ENCODE data around the gene MPP2. TPM values are rescaled to one million over a fixed set of nuclear protein-coding genes. Genes with fewer than 3 reads are reported as not detected.

Gene MPP2
- total and polyA plus RNA-seq, 2 of the 13 experiments (the other 11 are each of a cell fraction or from before 2014, with no cell fraction given): 0.20 to 1.7 TPM

DNA sequence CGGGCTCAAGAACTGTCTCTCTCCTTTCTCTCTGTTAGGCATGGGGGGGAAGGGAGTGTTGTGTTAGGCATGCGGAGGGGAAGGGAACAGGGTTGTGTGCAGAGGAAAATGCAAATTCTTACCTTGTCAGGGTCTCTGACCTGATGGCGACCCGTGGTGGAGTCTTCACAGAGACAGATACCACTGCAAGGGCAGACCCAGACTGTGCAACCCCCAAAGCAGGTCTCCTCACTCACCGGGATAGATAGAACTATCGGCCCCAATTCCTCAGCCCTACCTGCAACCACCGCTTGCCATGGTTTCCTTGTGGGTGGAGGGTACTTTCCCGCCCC lies 9.6 kb upstream of the MPP2 start (continued):
- TF ChIP-seq AFF4 (CRISPR knock-in tag; IDR thresholded peaks at IDR 0.05) (no peak), HMGA1 (CRISPR knock-in tag; conservative IDR thresholded peaks at IDR 0.05) (no peak), ARHGAP35 (CRISPR knock-in tag; IDR thresholded peaks at IDR 0.05; ENCODE audit: borderline replicate concordance) (no peak), ZNF562 (CRISPR knock-in tag; IDR thresholded peaks at IDR 0.05; ENCODE audit: borderline replicate concordance) (no peak), ZNF180 (CRISPR knock-in tag; IDR thresholded peaks at IDR 0.05; ENCODE audit: borderline replicate concordance, low read depth) (no peak)
- TF ChIP-seq, protein P1, sequence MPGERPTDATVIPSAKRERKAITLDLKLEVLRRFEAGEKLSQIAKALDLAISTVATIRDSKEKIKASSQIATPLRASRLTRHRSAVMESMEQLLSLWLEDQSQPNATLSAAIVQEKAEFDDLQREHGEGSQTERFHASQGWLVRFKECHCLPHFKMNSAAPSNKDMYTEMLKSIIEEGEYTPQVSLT (CRISPR knock-in tag; IDR thresholded peaks at IDR 0.05; ENCODE audit: borderline replicate concordance, low read depth): no peak

DNA sequence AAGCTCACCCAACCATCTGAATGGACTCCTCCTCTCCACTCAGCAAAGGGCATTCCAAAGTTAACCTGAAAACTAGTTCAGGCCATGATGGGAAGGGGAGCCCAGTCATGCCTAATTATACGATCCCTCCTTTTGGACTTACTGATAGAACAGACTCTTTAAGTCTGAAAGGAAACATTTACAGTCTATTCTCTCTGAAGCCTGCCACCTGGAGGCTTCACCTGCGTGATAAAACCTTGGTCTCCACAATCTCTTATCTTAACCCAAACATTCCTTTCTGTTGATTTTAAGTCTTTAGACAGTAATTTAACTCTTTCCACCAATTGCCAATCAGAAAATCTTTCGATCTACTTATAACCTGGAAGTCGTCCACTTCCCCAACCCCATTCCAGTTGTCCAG lies 9.0 kb upstream of the MPP2 start:
- Histone ChIP-seq H3K4me1 (ENCODE audit: insufficient read depth, low read length) (no peaks in the 10 kb centered on the region), H3K9me3 (ENCODE audit: low read length) (no peaks in the 10 kb centered on the region), H3K27me3 (ENCODE audit: control insufficient read depth in 1 of 2, insufficient read depth in 2 of 2, low read length in 2 of 2) (peaks cover 7 to 63% of the 10 kb centered on the region in 2 experiments; a peak in 4 of 5 replicates), H4K20me1 (ENCODE audit: insufficient read depth, low read length) (no peaks in the 10 kb centered on the region), H3K79me2 (ENCODE audit: insufficient read depth, low read length) (no peaks in the 10 kb centered on the region), H3K4me2 (ENCODE audit: low read depth, low read length) (no peak overlapping the region), H3K4me3 (replicated peaks in 1 of 3; ENCODE audit: insufficient read depth in 1 of 3, low read depth in 2 of 3, low read length in 3 of 3) (no peak overlapping the region), H3K27ac (ENCODE audit: extremely low read length, insufficient read depth, low read length) (no peak overlapping the region), H2AFZ (ENCODE audit: low read length) (no peak overlapping the region), H3K9ac (ENCODE audit: insufficient read depth, low read depth, low read length) (no peak overlapping the region), H3K36me3 (replicated peaks in 1 of 2; ENCODE audit: control insufficient read depth in 1 of 2, insufficient read depth in 2 of 2, low read length in 2 of 2) (no peaks in the 10 kb centered on the region)
- ChIA-PET CTCF (ENCODE audit: low intra/inter-chr PET ratio, low total read pairs) (no interaction called here), POLR2A (no interaction called here)
- WGBS (ENCODE audit: low lambda C conversion rate): 1% methylated on average over 4 of the region's 4 CpGs
- intact Hi-C loops (cut with micrococcal nuclease; ENCODE audit: unreplicated experiment): no loop called here
- no TSS peak for BruUV-seq (replicated peaks)
- in situ Hi-C loops (cut with HindIII; ENCODE audit: extremely low pct_ligation_motif_present, low pct_unique_long_range_greater_than_20kb): no loop called here
- no peak for ATAC-seq
- no peak for DNase-seq (ENCODE audit: low spot score)
- FAIRE-seq: no peak
- TF ChIP-seq, protein P2, sequence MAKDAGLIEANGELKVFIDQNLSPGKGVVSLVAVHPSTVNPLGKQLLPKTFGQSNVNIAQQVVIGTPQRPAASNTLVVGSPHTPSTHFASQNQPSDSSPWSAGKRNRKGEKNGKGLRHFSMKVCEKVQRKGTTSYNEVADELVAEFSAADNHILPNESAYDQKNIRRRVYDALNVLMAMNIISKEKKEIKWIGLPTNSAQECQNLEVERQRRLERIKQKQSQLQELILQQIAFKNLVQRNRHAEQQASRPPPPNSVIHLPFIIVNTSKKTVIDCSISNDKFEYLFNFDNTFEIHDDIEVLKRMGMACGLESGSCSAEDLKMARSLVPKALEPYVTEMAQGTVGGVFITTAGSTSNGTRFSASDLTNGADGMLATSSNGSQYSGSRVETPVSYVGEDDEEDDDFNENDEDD (CRISPR knock-in tag; IDR thresholded peaks at IDR 0.05; ENCODE audit: borderline replicate concordance): no peak
- TF ChIP-seq ZNF720 (CRISPR knock-in tag; IDR thresholded peaks at IDR 0.05): no peak
- TF ChIP-seq NFE2L1 (CRISPR knock-in tag; IDR thresholded peaks at IDR 0.05; ENCODE audit: borderline replicate concordance): no peak
- TF ChIP-seq ZNF850 (CRISPR knock-in tag; conservative IDR thresholded peaks at IDR 0.05): no peak
- no peak for TF ChIP-seq CEBPG (CRISPR knock-in tag; IDR thresholded peaks at IDR 0.05)
- TF ChIP-seq ZBTB37 (CRISPR knock-in tag; IDR thresholded peaks at IDR 0.05): no peak
- TF ChIP-seq HOXA5 (CRISPR knock-in tag; IDR thresholded peaks at IDR 0.05): no peak
- no peak for TF ChIP-seq ZNF780A (CRISPR knock-in tag; IDR thresholded peaks at IDR 0.05)
- no peak for TF ChIP-seq STAT6 (CRISPR knock-in tag; IDR thresholded peaks at IDR 0.05; ENCODE audit: borderline replicate concordance)

All from HepG2 (cell line).